GM12865 (cell line): Measurements from ENCODE around the gene EFHC1.

Source experiments
- DNase-seq: peaks from one replicate; pipeline ENCODE4 v3.0.0; 2010; ENCODE audit warnings: low read depth
- H3K4me3 ChIP-seq: 2 replicates; pipeline ENCODE4 v1.5.1; 2011; ENCODE audit warnings: mild to moderate bottlenecking, low read depth, low read length, control low read depth
- TF ChIP-seq, protein P1 (sequence below): IDR thresholded peaks from 2 replicates; pipeline ENCODE4 v1.5.1; 2011; ENCODE audit warnings: low read length, control low read depth, low read depth, inconsistent platforms; ENCODE audit not compliant: insufficient read depth; ENCODE audit errors: missing control alignments

The EFHC1 gene

DNA sequence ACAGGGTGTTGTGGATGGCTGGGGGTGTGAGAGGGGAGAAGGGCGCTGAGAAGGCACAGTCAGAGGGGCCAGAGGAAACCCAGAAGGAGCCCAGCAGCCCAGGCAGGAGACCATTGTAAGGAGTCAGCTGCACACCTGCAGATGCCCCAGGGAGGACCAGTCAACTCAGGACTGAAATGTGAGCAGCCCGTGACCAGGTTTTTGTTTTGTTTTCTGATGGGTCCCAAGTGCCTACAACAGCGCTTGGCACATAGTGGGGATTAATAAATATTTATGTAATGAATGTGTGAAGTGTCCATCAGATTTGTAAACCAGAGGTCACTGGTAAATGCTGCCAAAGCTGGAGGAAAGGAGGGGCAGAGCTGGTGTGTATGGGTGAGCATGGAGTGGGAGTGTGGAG is 126.5 kb downstream of the EFHC1 start:
- H3K4me3 ChIP-seq: no peak overlapping the region
- DNase-seq: peak; percentile 83
- TF ChIP-seq, protein P1, sequence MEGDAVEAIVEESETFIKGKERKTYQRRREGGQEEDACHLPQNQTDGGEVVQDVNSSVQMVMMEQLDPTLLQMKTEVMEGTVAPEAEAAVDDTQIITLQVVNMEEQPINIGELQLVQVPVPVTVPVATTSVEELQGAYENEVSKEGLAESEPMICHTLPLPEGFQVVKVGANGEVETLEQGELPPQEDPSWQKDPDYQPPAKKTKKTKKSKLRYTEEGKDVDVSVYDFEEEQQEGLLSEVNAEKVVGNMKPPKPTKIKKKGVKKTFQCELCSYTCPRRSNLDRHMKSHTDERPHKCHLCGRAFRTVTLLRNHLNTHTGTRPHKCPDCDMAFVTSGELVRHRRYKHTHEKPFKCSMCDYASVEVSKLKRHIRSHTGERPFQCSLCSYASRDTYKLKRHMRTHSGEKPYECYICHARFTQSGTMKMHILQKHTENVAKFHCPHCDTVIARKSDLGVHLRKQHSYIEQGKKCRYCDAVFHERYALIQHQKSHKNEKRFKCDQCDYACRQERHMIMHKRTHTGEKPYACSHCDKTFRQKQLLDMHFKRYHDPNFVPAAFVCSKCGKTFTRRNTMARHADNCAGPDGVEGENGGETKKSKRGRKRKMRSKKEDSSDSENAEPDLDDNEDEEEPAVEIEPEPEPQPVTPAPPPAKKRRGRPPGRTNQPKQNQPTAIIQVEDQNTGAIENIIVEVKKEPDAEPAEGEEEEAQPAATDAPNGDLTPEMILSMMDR: no peak

DNA sequence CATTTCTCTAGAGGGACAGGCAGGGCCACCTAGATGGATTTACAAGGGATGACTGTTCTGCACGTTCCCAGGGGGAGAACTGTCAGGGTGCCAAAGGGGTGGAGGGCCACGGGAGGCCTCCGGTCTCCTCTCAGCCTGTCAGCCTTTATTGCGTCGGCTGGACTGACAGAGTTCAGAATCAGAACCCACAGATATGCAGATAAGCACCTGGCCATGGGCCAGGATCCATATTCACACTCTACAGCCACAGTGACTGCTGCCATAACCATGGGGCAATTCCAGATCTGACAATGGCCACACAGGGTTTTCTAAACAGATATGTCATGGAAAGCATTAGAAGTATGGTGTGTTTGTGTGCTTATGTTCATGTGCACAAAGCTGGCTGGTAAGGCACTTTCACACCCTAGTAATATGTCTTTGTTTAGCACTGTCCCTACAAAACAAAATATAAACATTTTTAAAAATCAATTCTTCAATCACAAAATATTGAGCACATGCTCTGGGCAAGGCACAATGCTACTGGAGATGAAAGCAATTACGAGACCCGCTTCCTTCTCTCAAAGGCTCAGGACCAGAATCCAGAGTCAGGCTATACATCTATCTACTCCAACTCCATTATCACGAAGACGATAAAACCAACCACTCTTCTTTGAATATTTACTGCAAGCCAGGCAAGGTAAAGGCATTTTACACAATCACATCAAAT is 127.7 kb downstream of the EFHC1 start:
- TF ChIP-seq, protein P1: no peak
- no peak for DNase-seq
- no peak overlapping the region for H3K4me3 ChIP-seq

DNA sequence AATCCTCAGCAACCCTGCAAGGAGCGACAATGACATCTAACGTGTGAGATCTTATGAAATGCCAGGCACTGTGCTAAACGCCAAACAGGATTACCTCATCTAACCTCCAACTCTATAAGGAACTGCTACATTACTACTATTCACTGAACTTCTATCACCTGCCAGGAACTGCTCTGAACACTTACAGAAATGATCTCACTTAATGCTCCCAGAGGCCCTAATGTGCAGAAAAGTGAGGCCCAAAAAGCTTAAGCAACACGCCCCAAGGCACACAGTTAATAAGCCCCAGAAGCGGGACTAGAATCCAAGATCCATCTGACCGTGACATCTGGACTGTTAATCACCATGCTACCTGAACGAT is 128.2 kb downstream of the EFHC1 start:
- TF ChIP-seq, protein P1: no peak
- no peak overlapping the region for H3K4me3 ChIP-seq
- no peak for DNase-seq

DNA sequence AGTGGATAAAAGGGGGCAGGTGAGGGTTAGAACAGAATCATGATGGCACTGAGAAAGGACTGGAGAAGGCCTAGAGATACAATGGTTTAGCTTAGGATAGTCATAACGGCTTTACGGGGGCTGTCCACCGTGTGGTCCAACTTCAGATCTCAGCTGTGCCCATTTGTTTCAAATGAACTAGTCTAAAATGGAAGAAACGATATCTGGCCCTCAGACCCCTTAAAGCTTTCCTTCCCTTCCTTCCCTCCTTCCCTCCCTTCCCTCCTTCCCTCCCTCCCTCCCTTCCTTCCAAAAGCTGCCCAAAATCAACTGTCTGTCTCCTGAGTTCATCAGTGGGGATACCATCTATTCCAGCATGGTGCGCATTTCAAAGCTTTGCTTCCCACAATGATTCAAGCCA is 128.9 kb downstream of the EFHC1 start:
- no peak for DNase-seq
- no peak overlapping the region for H3K4me3 ChIP-seq
- TF ChIP-seq, protein P1: no peak

DNA sequence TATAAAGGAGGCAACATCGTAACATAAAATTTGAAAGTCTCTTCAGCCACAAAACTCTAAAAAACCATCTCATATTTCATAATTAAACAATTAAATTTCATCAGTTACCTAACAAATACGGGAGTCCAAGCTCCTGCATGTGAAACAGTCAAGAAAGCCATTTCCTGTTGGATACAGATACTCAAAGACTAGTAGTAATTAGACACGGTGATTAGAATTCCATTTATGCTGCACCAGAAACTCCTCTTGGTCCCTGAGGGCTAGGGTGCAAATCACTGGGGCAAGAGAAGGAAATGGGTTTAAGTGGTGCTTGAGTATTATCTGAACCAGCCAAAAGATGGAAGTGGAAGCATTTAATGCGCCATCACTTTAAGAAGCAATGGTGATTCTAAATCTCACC is 129.3 kb downstream of the EFHC1 start:
- DNase-seq: no peak
- TF ChIP-seq, protein P1: no peak
- no peak overlapping the region for H3K4me3 ChIP-seq

DNA sequence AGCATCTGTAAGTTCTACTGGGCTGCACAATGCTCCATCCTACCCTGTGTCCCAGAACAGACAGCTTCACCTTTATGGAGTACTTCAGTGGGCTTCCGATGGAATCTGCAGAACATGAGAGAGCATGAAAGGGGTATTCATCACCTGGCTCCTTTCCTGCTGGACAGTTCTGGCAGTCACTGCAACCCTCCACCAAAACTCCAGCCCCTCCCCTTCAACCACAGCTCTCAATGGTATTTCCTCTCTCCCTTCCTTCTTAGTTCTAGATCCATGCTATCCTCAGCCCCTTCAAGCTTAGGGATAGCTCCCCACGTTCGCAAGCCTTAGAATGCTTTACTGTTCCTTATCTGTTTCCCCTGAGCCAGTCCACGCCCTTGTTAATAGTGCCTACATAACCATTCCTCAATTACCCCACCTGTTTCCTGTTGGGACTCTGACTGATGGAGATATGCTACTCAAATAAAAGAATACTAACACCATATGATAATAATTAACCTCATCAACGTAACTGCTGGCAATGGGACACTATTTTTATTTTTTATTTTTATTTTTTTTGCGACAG is 130.0 kb downstream of the EFHC1 start:
- TF ChIP-seq, protein P1: no peak
- H3K4me3 ChIP-seq: no peak overlapping the region

DNA sequence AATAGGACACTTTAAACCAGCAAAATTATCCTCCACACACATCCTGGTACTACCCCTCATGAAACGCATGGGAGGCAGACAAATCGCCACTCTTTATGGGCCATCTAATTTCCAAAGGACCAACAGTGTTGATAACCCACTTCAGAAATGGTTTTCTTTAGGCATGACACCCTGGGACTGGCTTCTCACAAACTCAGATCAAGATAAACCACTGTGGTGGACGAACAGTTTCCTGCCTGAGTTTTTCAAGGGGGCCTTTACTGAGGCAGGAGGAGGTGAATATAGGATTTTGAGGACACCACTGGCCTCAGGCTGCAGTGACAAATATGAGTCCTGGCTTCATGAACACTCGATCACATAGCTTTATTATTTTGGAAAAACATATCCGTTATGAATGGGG is 130.7 kb downstream of the EFHC1 start:
- H3K4me3 ChIP-seq: no peak overlapping the region
- TF ChIP-seq, protein P1: no peak
- DNase-seq: no peak

More for the DNA sequence above, 130.0 kb downstream of the EFHC1 start:
- DNase-seq: no peak
